B cell (primary cell): ENCODE results near the gene SPATA2. TPM values are rescaled to one million over a fixed set of nuclear protein-coding genes. Genes with fewer than 3 reads are reported as not detected.
A peak's percentile ranks its signal among the peaks of the same experiment; 100 is the strongest.
"Not testable (repeated sequence)": the region's sequence is repeated elsewhere in the genome, so short reads cannot be mapped to it uniquely, and the experiment has no call there.

Source experiments
- ATAC-seq: fragments of 200-7000 bp; cut with Tn5 transposase; one replicate; pipeline ENCODE4 v1.10.0; 2021; ENCODE audit warnings: low read depth, mild to moderate bottlenecking, moderate number of reproducible peaks, moderate library complexity
- CTCF ChIA-PET: fragments of 350-600 bp; sonication (Branson Sonifier 250); formaldehyde crosslinking; loops from one replicate; lab custom pipeline; 2021; ENCODE audit warnings: antibody characterized with exemption, inconsistent platforms; lab: Charles Lee
- POLR2A ChIA-PET: fragments of 350-600 bp; sonication (Branson Sonifier 250); formaldehyde crosslinking; loops from one replicate; lab custom pipeline; 2021; ENCODE audit warnings: antibody characterized with exemption; lab: Charles Lee
- DNase-seq: peaks from one replicate; pipeline ENCODE4 v3.0.0; 2013
- H2AFZ ChIP-seq: 2 replicates; pipeline ENCODE4 v1.6.1; 2012; ENCODE audit warnings: mild to moderate bottlenecking, low read depth, low read length; ENCODE audit not compliant: insufficient read depth, poor library complexity, severe bottlenecking
- H3K27ac ChIP-seq, 2 donors: 1 replicate in 1 of 2; 2 replicates in 1 of 2; pipeline ENCODE4 v1.5.1; 2012 to 2013; ENCODE audit warnings: low read length in 2 of 2, mild to moderate bottlenecking in 2 of 2, moderate library complexity in 1 of 2
- H3K27me3 ChIP-seq, 4 experiments: fragments of 200-600 bp in 1 of 4; sonication (generic) in 1 of 4; replicated peaks in 1 of 4; 1 replicate in 2 of 4; 2 replicates in 2 of 4; pipeline versions ENCODE4 v1.6.1 to v1.7.0; 2013 to 2016; ENCODE audit warnings: low read length in 3 of 4, mild to moderate bottlenecking in 2 of 4, mixed read lengths in 1 of 4, moderate library complexity in 1 of 4; ENCODE audit not compliant: insufficient read depth in 4 of 4, control insufficient read depth in 3 of 4; ENCODE audit errors: control extremely low read depth in 1 of 4
- H3K36me3 ChIP-seq, 2 experiments: replicated peaks in 1 of 2; 1 replicate in 1 of 2; 2 replicates in 1 of 2; pipeline versions ENCODE4 v1.6.1 to v1.7.1; 2013; ENCODE audit warnings: low read length in 1 of 2; ENCODE audit not compliant: insufficient read depth in 2 of 2, control insufficient read depth in 1 of 2; ENCODE audit errors: control extremely low read depth in 1 of 2, extremely low read depth in 1 of 2
- H3K4me1 ChIP-seq, 2 donors: fragments of 200-600 bp in 1 of 2; sonication (generic) in 1 of 2; 1 replicate in 1 of 2; 2 replicates in 1 of 2; pipeline versions ENCODE4 v1.5.1 to v1.6.1; 2013 to 2017; ENCODE audit warnings: low read length in 2 of 2; ENCODE audit not compliant: control insufficient read depth in 2 of 2, insufficient read depth in 2 of 2
- H3K4me2 ChIP-seq: replicated peaks from 2 replicates; pipeline ENCODE3; 2012; ENCODE audit warnings: mild to moderate bottlenecking, low read depth, low read length; ENCODE audit not compliant: poor library complexity, severe bottlenecking
- H3K4me3 ChIP-seq, 5 experiments: fragments of 200-600 bp in 1 of 5; sonication (generic) in 1 of 5; 1 replicate in 3 of 5; 2 replicates in 2 of 5; pipeline versions ENCODE4 v1.5.1 to v1.7.0; 2011 to 2016; ENCODE audit warnings: low read length in 4 of 5, mild to moderate bottlenecking in 4 of 5, low read depth in 2 of 5, control low read depth in 1 of 5, moderate library complexity in 1 of 5; ENCODE audit not compliant: insufficient read depth in 1 of 5; ENCODE audit errors: control extremely low read depth in 1 of 5, extremely low read depth in 1 of 5
- H3K79me2 ChIP-seq: fragments of 200-600 bp; sonication (generic); one replicate; pipeline ENCODE4 v1.6.0; 2016; ENCODE audit warnings: low read length; ENCODE audit not compliant: control insufficient read depth, insufficient read depth
- H3K9ac ChIP-seq: fragments of 200-600 bp; sonication (generic); 2 replicates; pipeline ENCODE4 v1.6.1; 2017; ENCODE audit warnings: mild to moderate bottlenecking, low read length, moderate library complexity
- H3K9me3 ChIP-seq, 3 donors: one replicate each; pipeline versions ENCODE4 v1.6.1 to v1.7.1; 2013; ENCODE audit warnings: low read length in 2 of 3; ENCODE audit not compliant: control insufficient read depth in 2 of 3, insufficient read depth in 1 of 3; ENCODE audit errors: control extremely low read depth in 1 of 3
- H4K20me1 ChIP-seq: 2 replicates; pipeline ENCODE4 v1.6.0; 2012; ENCODE audit warnings: mild to moderate bottlenecking, low read length; ENCODE audit not compliant: insufficient read depth, control insufficient read depth, poor library complexity, severe bottlenecking
- H3K27ac Mint-ChIP-seq: one replicate; pipeline ENCODE4 v1.8.0; 2021; ENCODE audit warnings: mixed read lengths
- H3K27me3 Mint-ChIP-seq: one replicate; pipeline ENCODE4 v1.8.0; 2021; ENCODE audit warnings: mixed read lengths
- H3K4me1 Mint-ChIP-seq: one replicate; pipeline ENCODE4 v1.8.0; 2021; ENCODE audit warnings: mixed read lengths
- H3K4me3 Mint-ChIP-seq: one replicate; pipeline ENCODE4 v1.8.0; 2021; ENCODE audit warnings: mixed read lengths
- H3K9me3 Mint-ChIP-seq: one replicate; pipeline ENCODE4 v1.8.0; 2022; ENCODE audit warnings: mixed read lengths; ENCODE audit not compliant: insufficient read depth
- CTCF ChIP-seq: fragments of 200-600 bp; IDR thresholded peaks from one replicate; pipeline ENCODE4 v1.8.0; 2022; ENCODE audit warnings: antibody characterized with exemption, mild to moderate bottlenecking
- EZH2 ChIP-seq: IDR thresholded peaks from 2 replicates; pipeline ENCODE4 v1.6.1; 2012; ENCODE audit warnings: borderline replicate concordance, low read depth, mild to moderate bottlenecking, moderate library complexity, low read length; ENCODE audit not compliant: insufficient read depth, poor library complexity, severe bottlenecking
- WGBS: methylation state at CpG from one replicate; pipeline ENCODE4 v1.1.5; 2013; ENCODE audit warnings: missing lambda C conversion rate; ENCODE audit not compliant: insufficient coverage; 5-methylcytosine and 5-hydroxymethylcytosine counted together
- intact Hi-C: fragments of 100-400 bp; cut with micrococcal nuclease; formaldehyde crosslinking; loops from one replicate; pipeline ENCODE4 v1.10.0; 2022
- polyA plus RNA-seq: library from polyadenylated mRNA; depleted of rRNA; stranded (reverse); fragments of >200 nt; gene quantifications from 2 replicates; pipeline ENCODE4 v1.2.3, GENCODE V29; 2012
- total RNA-seq, 2 donors: library from RNA; stranded (reverse); fragments of 120-200 nt in 1 of 2; gene quantifications; 1 replicate in 1 of 2; 2 replicates in 1 of 2; pipeline versions ENCODE4 v1.2.3 to v1.2.4, GENCODE V29; 2013 to 2022

The SPATA2 gene
- total and polyA plus RNA-seq, 2 donors (not counting 1 experiment from before 2014, with no cell fraction given), result 10.7 to 20.0 TPM

- WGBS, result 100% methylated on average over 1 of the region's 4 CpGs
- Histone ChIP-seq H3K9me3 (no peaks in the 10 kb centered on the region), H3K27me3 (no peaks in the 10 kb centered on the region), H2AFZ (no peak overlapping the region), H3K9ac (no peak overlapping the region), H3K36me3 (peaks cover 0 to 2% of the 10 kb centered on the region in 2 experiments), H3K4me3 (no peak overlapping the region), H3K4me2 (no peak overlapping the region), H3K27ac (no peak overlapping the region), H4K20me1 (no peaks in the 10 kb centered on the region), H3K79me2 (no peaks in the 10 kb centered on the region), H3K4me1 (peaks cover 0 to 4% of the 10 kb centered on the region in 2 donors)
- ChIA-PET POLR2A (interaction anchor here (0.7 kb wide), 1 partner anchor 12 kb away, joined by 4 read pairs; no protein-coding TSS in a partner anchor), CTCF (interaction anchor here (0.6 to 0.7 kb wide), 2 partner anchors 11 to 20 kb away, joined by 3 to 6 read pairs; no protein-coding TSS in a partner anchor)
- DNase-seq (no peak), ATAC-seq (no peak)
- no peak overlapping the region for H3K27ac Mint-ChIP-seq
- no peak overlapping the region for H3K4me3 Mint-ChIP-seq
- intact Hi-C loops, result no loop called here
- H3K9me3 Mint-ChIP-seq, result no peaks in the 10 kb centered on the region
- H3K4me1 Mint-ChIP-seq, result peaks cover 9% of the 10 kb centered on the region
- no peaks in the 10 kb centered on the region for H3K27me3 Mint-ChIP-seq
- TF ChIP-seq EZH2, result no peak
- TF ChIP-seq CTCF, result no peak
Measured at GRCh38 chr20:49961413-49961812, 46.1 kb upstream of the SPATA2 start.

GRCh38 chr20:49957089-49957938, 42.0 kb upstream of the SPATA2 start:
- H3K4me1 Mint-ChIP-seq, H3K9me3 Mint-ChIP-seq, intact Hi-C loops, H3K27me3 Mint-ChIP-seq, DNase-seq, H3K9ac ChIP-seq, POLR2A ChIA-PET, H3K79me2 ChIP-seq, H3K27ac ChIP-seq, H3K4me3 Mint-ChIP-seq, ATAC-seq, H2AFZ ChIP-seq, H3K4me1 ChIP-seq, H3K27me3 ChIP-seq, H3K4me2 ChIP-seq, H3K9me3 ChIP-seq, H3K4me3 ChIP-seq, H4K20me1 ChIP-seq: not testable (repeated sequence)
- H3K27ac Mint-ChIP-seq, result peak overlapping the region; percentile 78
- CTCF ChIA-PET, result interaction anchor here (0.6 to 1.5 kb wide), 2 partner anchors 22 to 114 kb away, joined by 3 read pairs; no protein-coding TSS in a partner anchor
- WGBS, result 78% methylated on average over 12 of the region's 12 CpGs
- peaks cover 11 to 29% of the 10 kb centered on the region in 2 experiments for H3K36me3 ChIP-seq
